Measurements from ENCODE around the gene SDC1.

SDC1 gene

GRCh38 chr2:20227894-20228505 lies 3.1 kb upstream of the SDC1 start:
- no peak for DNase-seq (ENCODE audit: low read depth)

- no peak for DNase-seq (ENCODE audit: low read depth)
Measured at GRCh38 chr2:20226152-20226545, 1.2 kb upstream of the SDC1 start.

- DNase-seq (ENCODE audit: low read depth): no peak
Measured at GRCh38 chr2:20225294-20226151, 593 bp upstream of the SDC1 start.

- DNase-seq (ENCODE audit: low read depth): no peak
Measured at GRCh38 chr2:20224164-20224715, 690 bp downstream of the SDC1 start.

- DNase-seq (ENCODE audit: low read depth): no peak
Measured at GRCh38 chr2:20223407-20224163, 1.3 kb downstream of the SDC1 start.

GRCh38 chr2:20222769-20223406 lies 2.0 kb downstream of the SDC1 start:
- no peak for DNase-seq (ENCODE audit: low read depth)

- no peak for DNase-seq (ENCODE audit: low read depth)
Measured at GRCh38 chr2:20222014-20222768, 2.7 kb downstream of the SDC1 start.

- no peak for DNase-seq (ENCODE audit: low read depth)
Measured at GRCh38 chr2:20221555-20221973, 3.4 kb downstream of the SDC1 start.

- no peak for DNase-seq (ENCODE audit: low read depth)
Measured at GRCh38 chr2:20220806-20221554, 4.0 kb downstream of the SDC1 start.

GRCh38 chr2:20219763-20220380 lies 5.1 kb downstream of the SDC1 start:
- no peak for DNase-seq (ENCODE audit: low read depth)

- no peak for DNase-seq (ENCODE audit: low read depth)
Measured at GRCh38 chr2:20218331-20219320, 6.3 kb downstream of the SDC1 start.

- DNase-seq (ENCODE audit: low read depth): no peak
Measured at GRCh38 chr2:20217041-20217970, 7.6 kb downstream of the SDC1 start.

GRCh38 chr2:20216130-20217025 lies 8.6 kb downstream of the SDC1 start:
- DNase-seq (ENCODE audit: low read depth): no peak

- DNase-seq (ENCODE audit: low read depth): no peak
Measured at GRCh38 chr2:20215183-20216040, 9.5 kb downstream of the SDC1 start.

- no peak for DNase-seq (ENCODE audit: low read depth)
Measured at GRCh38 chr2:20214566-20215182, 10.3 kb downstream of the SDC1 start.

All from activated T-cell treated with anti-CD3 and anti-CD28 coated beads for 1 hour (primary cell).